DND-41 (cell line): ENCODE data around the gene DPF3.

Experiments
- EZH2 ChIP-seq: IDR thresholded peaks from 3 replicates; pipeline ENCODE4 v1.6.1; 2012; ENCODE audit warnings: borderline replicate concordance, low read depth, mild to moderate bottlenecking, moderate library complexity, low read length, inconsistent platforms; ENCODE audit not compliant: severe bottlenecking
- TF ChIP-seq, protein P1 (sequence below): IDR thresholded peaks from 2 replicates; pipeline ENCODE4 v1.5.1; 2012; ENCODE audit warnings: borderline replicate concordance, low read length, moderate library complexity, mild to moderate bottlenecking; ENCODE audit not compliant: poor library complexity, severe bottlenecking; ENCODE audit errors: extremely low read depth

DNA sequence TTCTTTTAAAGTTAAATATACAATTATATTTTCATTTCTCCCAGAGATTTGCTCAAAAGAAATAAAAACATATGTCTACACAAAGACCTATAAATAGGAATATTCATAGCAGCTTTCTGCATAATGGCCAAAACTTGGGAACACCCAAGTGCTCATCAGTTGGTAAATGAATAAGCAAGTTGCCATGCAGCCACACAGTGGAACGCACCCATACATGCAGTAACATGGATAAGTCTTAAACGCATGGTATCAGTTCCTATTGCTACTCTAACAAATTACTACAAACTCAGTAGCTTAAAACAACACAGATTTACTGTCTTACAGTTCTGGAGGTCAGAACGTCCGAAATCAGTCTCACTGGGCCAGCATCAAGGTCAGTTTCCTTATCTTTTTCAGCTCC, 78.5 kb downstream of the DPF3 start:
- TF ChIP-seq, protein P1, sequence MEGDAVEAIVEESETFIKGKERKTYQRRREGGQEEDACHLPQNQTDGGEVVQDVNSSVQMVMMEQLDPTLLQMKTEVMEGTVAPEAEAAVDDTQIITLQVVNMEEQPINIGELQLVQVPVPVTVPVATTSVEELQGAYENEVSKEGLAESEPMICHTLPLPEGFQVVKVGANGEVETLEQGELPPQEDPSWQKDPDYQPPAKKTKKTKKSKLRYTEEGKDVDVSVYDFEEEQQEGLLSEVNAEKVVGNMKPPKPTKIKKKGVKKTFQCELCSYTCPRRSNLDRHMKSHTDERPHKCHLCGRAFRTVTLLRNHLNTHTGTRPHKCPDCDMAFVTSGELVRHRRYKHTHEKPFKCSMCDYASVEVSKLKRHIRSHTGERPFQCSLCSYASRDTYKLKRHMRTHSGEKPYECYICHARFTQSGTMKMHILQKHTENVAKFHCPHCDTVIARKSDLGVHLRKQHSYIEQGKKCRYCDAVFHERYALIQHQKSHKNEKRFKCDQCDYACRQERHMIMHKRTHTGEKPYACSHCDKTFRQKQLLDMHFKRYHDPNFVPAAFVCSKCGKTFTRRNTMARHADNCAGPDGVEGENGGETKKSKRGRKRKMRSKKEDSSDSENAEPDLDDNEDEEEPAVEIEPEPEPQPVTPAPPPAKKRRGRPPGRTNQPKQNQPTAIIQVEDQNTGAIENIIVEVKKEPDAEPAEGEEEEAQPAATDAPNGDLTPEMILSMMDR = no peak
- TF ChIP-seq EZH2 = no peak
